ENCODE results near the gene PRKAR1A.

Gene PRKAR1A

DNA sequence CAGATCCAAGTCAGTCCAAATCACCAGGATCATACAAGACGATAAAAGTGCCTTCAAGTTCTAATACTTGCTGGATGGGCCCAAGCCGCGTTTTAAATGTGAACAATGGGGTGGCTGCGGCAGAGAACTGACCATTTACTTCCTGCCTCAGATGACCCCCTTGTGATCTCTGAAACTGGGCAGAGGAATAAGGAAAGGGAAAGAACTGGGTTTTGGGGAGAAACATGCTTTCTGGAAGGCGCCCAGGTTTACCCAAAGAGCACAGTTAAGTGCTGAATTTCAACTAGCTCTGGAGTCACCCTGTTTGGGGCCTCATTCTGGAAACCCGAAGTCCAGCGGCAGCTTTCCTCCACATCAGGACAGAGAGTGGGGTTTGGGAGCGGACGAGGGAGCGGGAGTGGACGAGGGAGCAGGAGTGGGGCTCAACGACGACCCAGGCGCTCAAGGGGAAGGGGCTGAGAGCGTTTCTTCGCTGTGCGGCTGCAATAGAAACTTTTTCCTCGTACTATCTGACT is 87.4 kb downstream of the PRKAR1A start:
- DNase-seq (ENCODE audit: low spot score) (no peak), FAIRE-seq (no peak)

DNA sequence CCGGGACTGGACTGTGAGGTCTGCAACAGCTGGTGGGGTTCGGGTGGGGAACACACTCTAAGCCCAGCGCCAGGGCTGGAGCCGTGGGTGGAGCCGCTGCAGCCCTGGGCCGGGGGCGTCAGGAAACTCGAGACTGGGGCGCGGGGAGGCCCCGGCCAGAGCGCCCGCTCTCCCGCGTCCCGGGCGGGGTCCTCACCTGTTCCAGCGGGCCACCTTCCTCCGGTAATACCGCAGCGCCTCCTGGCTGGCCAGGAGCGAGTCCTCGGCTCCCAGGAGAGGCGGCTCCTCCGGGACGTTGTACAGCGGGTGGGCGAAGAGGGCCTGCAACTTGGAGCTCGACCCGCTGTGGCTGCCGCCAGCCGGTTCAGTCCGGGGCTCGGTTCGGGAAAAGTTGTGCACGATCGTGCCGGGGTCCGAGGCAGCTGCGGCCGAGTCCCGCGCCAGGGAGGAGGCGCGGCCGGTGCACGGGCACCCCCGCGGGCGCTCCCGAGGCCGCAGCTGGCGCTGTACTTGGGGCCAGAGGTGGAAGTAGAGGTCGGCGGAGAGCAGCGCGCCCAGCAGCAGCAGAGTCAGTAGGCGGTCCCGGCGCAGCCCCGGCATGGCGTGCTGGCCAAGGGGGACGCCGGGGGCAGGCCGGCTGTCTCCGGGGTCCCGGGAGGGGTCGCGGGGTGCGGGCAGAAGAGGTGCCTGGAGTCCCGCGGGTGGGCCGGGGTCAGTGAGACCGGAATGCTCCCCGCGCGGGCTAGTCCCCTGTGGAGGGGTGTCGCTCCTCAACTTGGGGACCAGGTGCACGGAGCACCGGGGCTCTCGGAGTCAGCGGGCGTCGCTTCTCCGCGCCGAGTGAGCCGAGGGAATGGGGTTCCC is 88.1 kb downstream of the PRKAR1A start:
- DNase-seq (ENCODE audit: low spot score) (no peak), FAIRE-seq (no peak)
